B cell (primary cell): ENCODE data around the gene CTNNA2.

Source experiments
- EZH2 ChIP-seq: IDR thresholded peaks from 2 replicates; pipeline ENCODE4 v1.6.1; 2012; ENCODE audit warnings: borderline replicate concordance, low read depth, mild to moderate bottlenecking, moderate library complexity, low read length; ENCODE audit not compliant: insufficient read depth, poor library complexity, severe bottlenecking
- TF ChIP-seq, protein P1 (sequence below): fragments of 200-600 bp; IDR thresholded peaks from one replicate; pipeline ENCODE4 v1.8.0; 2022; ENCODE audit warnings: antibody characterized with exemption, mild to moderate bottlenecking

DNA sequence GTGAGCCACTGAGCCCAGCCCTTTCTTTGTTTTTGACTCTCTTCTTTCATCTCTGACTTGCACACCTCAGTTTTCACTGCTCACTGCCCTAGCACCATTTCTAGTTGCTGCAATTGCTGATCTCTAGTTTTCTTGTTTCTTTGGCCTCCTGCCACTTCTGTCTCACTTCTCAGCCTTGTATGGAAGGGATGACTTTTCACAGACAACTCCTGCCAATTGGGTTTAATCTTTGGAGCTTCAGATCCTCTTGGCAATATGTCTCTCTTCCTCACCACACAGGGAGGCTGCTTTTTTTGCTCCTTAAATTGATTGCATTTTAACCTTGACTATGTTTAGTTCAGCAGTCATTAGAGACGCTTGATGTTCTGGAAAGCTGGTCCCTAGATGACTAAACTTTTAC, 323.1 kb downstream of the CTNNA2 start:
- TF ChIP-seq, protein P1, sequence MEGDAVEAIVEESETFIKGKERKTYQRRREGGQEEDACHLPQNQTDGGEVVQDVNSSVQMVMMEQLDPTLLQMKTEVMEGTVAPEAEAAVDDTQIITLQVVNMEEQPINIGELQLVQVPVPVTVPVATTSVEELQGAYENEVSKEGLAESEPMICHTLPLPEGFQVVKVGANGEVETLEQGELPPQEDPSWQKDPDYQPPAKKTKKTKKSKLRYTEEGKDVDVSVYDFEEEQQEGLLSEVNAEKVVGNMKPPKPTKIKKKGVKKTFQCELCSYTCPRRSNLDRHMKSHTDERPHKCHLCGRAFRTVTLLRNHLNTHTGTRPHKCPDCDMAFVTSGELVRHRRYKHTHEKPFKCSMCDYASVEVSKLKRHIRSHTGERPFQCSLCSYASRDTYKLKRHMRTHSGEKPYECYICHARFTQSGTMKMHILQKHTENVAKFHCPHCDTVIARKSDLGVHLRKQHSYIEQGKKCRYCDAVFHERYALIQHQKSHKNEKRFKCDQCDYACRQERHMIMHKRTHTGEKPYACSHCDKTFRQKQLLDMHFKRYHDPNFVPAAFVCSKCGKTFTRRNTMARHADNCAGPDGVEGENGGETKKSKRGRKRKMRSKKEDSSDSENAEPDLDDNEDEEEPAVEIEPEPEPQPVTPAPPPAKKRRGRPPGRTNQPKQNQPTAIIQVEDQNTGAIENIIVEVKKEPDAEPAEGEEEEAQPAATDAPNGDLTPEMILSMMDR: no peak
- TF ChIP-seq EZH2: no peak
